ENCODE data around the gene RNF141.

GRCh38 chr11:10573556-10573955 lies 32.6 kb upstream of the RNF141 start:
- TF ChIP-seq CTCF (IDR thresholded peaks at IDR 0.05; ENCODE audit: extremely low read depth in 1 of 2, insufficient read depth in 1 of 2, low read depth in 1 of 2, low read length in 2 of 2) (no peak), POLR2A (IDR thresholded peaks at IDR 0.05; ENCODE audit: low read depth, low read length) (no peak), JUN (IDR thresholded peaks at IDR 0.05; ENCODE audit: borderline replicate concordance, insufficient read depth, insufficient read length, low read depth) (peak; percentile 52), MAX (IDR thresholded peaks at IDR 0.05; ENCODE audit: insufficient read depth, insufficient read length) (no peak), POLR2AphosphoS5 (IDR thresholded peaks at IDR 0.05; ENCODE audit: insufficient read depth, low read depth, low read length) (no peak), MYC (IDR thresholded peaks at IDR 0.05; ENCODE audit: low read depth, low read length) (no peak), EZH2 (IDR thresholded peaks at IDR 0.05; ENCODE audit: borderline replicate concordance, low read depth, low read length, severe bottlenecking) (no peak), GATA2 (IDR thresholded peaks at IDR 0.05; ENCODE audit: insufficient read depth, insufficient read length, low read depth, low read length) (no peak)
